K562 (cell line): ENCODE measurements around the gene FANCC. TPM values are rescaled to one million over a fixed set of nuclear protein-coding genes. Genes with fewer than 3 reads are reported as not detected.
A peak's percentile ranks its signal among the peaks of the same experiment; 100 is the strongest.

ENCODE experiments used
- CBFA2T2 ChIP-seq: fragments of 450-650 bp; conservative IDR thresholded peaks from 2 replicates; pipeline ENCODE4 v1.6.1; 2017; ENCODE audit warnings: mild to moderate bottlenecking
- CCNT2 ChIP-seq: IDR thresholded peaks from 2 replicates; pipeline ENCODE4 v1.6.1; 2011; ENCODE audit warnings: borderline replicate concordance, low read depth, mild to moderate bottlenecking, moderate library complexity, mixed read lengths, low read length; ENCODE audit not compliant: insufficient read length; ENCODE audit errors: extremely low read depth
- CEBPB ChIP-seq: fragments of 450-650 bp; IDR thresholded peaks from 2 replicates; pipeline ENCODE4 v1.6.1; 2016; ENCODE audit warnings: missing genetic modification characterization, missing compliant biosample characterization
- CEBPZ ChIP-seq: fragments of 150-350 bp; IDR thresholded peaks from 2 replicates; pipeline ENCODE4 v1.6.1; 2014; ENCODE audit warnings: low read depth, mild to moderate bottlenecking, low read length, borderline replicate concordance
- DEAF1 ChIP-seq: fragments of 450-650 bp; formaldehyde crosslinking; IDR thresholded peaks from 2 replicates; pipeline ENCODE4 v1.4.0; 2020; ENCODE audit warnings: mild to moderate bottlenecking, moderate library complexity
- ERF ChIP-seq: fragments of 450-650 bp; formaldehyde crosslinking; IDR thresholded peaks from 2 replicates; pipeline ENCODE4 v1.4.0; 2020; ENCODE audit warnings: mild to moderate bottlenecking, mixed read lengths
- FOSL1 ChIP-seq: fragments of 200-800 bp; sonication (Bioruptor generic); conservative IDR thresholded peaks from 2 replicates; pipeline ENCODE4 v1.6.1; 2016; ENCODE audit warnings: missing genetic modification characterization, missing compliant biosample characterization
- GTF2A2 ChIP-seq: IDR thresholded peaks from 2 replicates; pipeline ENCODE4 v1.6.1; 2016; ENCODE audit warnings: mild to moderate bottlenecking, missing genetic modification characterization, missing compliant biosample characterization
- HDAC2 ChIP-seq: fragments of 450-650 bp; IDR thresholded peaks from 2 replicates; pipeline ENCODE4 v1.6.1; 2016; ENCODE audit warnings: mild to moderate bottlenecking
- HNRNPK ChIP-seq: fragments of 200-400 bp; formaldehyde crosslinking; IDR thresholded peaks from one replicate; pipeline ENCODE4 v1.6.1; 2018; ENCODE audit warnings: mild to moderate bottlenecking, low read depth, low read length; ENCODE audit not compliant: poor library complexity, severe bottlenecking
- ID3 ChIP-seq, 2 experiments: fragments of 250-450 bp in 1 of 2; fragments of 450-650 bp in 1 of 2; sonication (Bioruptor Pico) in 1 of 2; IDR thresholded peaks; 2 replicates each; pipeline versions ENCODE4 v1.6.1 to v1.8.0; 2016 to 2021; ENCODE audit warnings: mild to moderate bottlenecking in 2 of 2, moderate library complexity in 2 of 2, missing compliant biosample characterization in 1 of 2, missing genetic modification characterization in 1 of 2
- KLF13 ChIP-seq: fragments of 450-650 bp; IDR thresholded peaks from 2 replicates; pipeline ENCODE4 v1.6.1; 2016; ENCODE audit warnings: missing genetic modification characterization, low read depth, mild to moderate bottlenecking, missing compliant biosample characterization, moderate library complexity, borderline replicate concordance
- NCOA2 ChIP-seq, 2 experiments: fragments of 450-650 bp; IDR thresholded peaks; 2 replicates each; pipeline ENCODE4 v1.6.1; 2018; ENCODE audit warnings: mild to moderate bottlenecking in 2 of 2, moderate library complexity in 1 of 2; ENCODE audit not compliant: partially characterized antibody in 2 of 2
- RFX7 ChIP-seq: fragments of 250-450 bp; sonication (Bioruptor Pico); IDR thresholded peaks from 2 replicates; pipeline ENCODE4 v1.5.1; 2021; ENCODE audit warnings: mild to moderate bottlenecking
- TEAD4 ChIP-seq, 2 experiments: sonication (generic) in 1 of 2; formaldehyde crosslinking in 1 of 2; IDR thresholded peaks; 2 replicates each; pipeline versions ENCODE4 v1.6.1 to v1.8.0; 2012 to 2022; ENCODE audit warnings: borderline replicate concordance in 1 of 2, inconsistent platforms in 1 of 2, low read length in 1 of 2, mild to moderate bottlenecking in 1 of 2, missing genetic modification reagents in 1 of 2
- THRAP3 ChIP-seq: fragments of 450-650 bp; IDR thresholded peaks from 2 replicates; pipeline ENCODE4 v1.6.1; 2016; ENCODE audit warnings: mild to moderate bottlenecking, inconsistent platforms, borderline replicate concordance
- ZBTB17 ChIP-seq: fragments of 450-650 bp; formaldehyde crosslinking; IDR thresholded peaks from 2 replicates; pipeline ENCODE4 v1.4.0; 2020; ENCODE audit warnings: mild to moderate bottlenecking
- ZBTB8A ChIP-seq: fragments of 450-650 bp; IDR thresholded peaks from 2 replicates; pipeline ENCODE4 v1.6.1; 2018; ENCODE audit warnings: mild to moderate bottlenecking, moderate library complexity; ENCODE audit not compliant: partially characterized antibody
- ZNF217 ChIP-seq: sonication (generic); formaldehyde crosslinking; IDR thresholded peaks from 2 replicates; pipeline ENCODE4 v1.8.0; 2022; ENCODE audit warnings: mild to moderate bottlenecking, missing genetic modification reagents
- ZNF263 ChIP-seq: sonication (generic); formaldehyde crosslinking; IDR thresholded peaks from 2 replicates; pipeline ENCODE4 v1.8.0; 2022; ENCODE audit warnings: mild to moderate bottlenecking, missing genetic modification reagents, borderline replicate concordance
- polyA plus RNA-seq, 8 experiments: library from polyadenylated mRNA; depleted of rRNA in 4 of 8; stranded (reverse) in 5 of 8; unstranded in 3 of 8; fragments of >200 nt; fragmentation: Nextera tagmentation in 2 of 8; fragmentation: Illumina TruSeq in 1 of 8; extraction: Ambion mirVana in 2 of 8; extraction: Trizol in 1 of 8; gene quantifications; 2 replicates each; pipeline versions ENCODE4 v1.2.1 to v1.2.3, GENCODE V29; 2011 to 2014; ENCODE audit warnings: inconsistent platforms in 1 of 8, missing spikeins in 1 of 8
- total RNA-seq, 7 experiments: library from RNA; depleted of rRNA in 6 of 7; stranded (reverse); fragments of >200 nt in 6 of 7; fragmentation: Illumina TruSeq in 2 of 7; extraction: Trizol in 2 of 7; gene quantifications; 2 replicates each; pipeline versions ENCODE4 v1.2.1 to v1.2.3, GENCODE V29; 2011 to 2021; ENCODE audit warnings: low replicate concordance in 1 of 7
- TF ChIP-seq, protein P1 (sequence below): IDR thresholded peaks from 2 replicates; pipeline ENCODE4 v1.6.1; 2012; ENCODE audit warnings: low read depth, low read length, improper control_type of control experiment, borderline replicate concordance

Gene FANCC
- total and polyA plus RNA-seq, 9 of the 15 experiments (the other 6 are each of a cell fraction or from before 2014, with no cell fraction given): 4.6 to 18.4 (median 14.2) TPM

DNA sequence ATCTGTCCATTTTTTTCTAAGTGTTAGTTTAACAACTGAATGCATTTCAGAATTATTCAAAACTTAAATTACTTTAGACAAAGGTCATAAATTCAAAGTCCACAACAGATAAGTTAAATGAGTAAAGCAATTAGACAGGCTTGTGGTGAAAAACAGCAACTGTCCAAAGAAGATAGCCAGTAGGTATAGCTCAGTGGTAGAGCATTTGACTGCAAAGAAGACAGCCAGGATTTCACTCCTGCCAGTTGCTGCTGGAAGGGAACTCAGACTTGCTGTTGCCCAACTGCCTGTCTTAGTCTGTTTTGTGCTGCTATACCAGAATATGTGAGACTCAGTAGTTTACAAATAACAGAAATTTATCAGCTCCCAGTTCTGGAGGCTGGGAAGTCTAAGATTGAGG lies 10.0 kb downstream of the FANCC start (continued):
- TF ChIP-seq, protein P1, sequence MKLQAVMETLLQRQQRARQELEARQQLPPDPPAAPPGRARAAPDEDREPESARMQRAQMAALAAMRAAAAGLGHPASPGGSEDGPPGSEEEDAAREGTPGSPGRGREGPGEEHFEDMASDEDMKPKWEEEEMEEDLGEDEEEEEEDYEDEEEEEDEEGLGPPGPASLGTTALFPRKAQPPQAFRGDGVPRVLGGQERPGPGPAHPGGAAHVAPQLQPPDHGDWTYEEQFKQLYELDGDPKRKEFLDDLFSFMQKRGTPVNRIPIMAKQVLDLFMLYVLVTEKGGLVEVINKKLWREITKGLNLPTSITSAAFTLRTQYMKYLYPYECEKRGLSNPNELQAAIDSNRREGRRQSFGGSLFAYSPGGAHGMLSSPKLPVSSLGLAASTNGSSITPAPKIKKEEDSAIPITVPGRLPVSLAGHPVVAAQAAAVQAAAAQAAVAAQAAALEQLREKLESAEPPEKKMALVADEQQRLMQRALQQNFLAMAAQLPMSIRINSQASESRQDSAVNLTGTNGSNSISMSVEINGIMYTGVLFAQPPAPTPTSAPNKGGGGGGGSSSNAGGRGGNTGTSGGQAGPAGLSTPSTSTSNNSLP: peak; percentile 39; the same call in 1 of the 2 replicates
- TF ChIP-seq ZNF263 (CRISPR knock-in tag) (no peak), HNRNPK (no peak), TEAD4 (IDR thresholded peaks at IDR 0.05; ENCODE audit: low read length) (peak; percentile 82), TEAD4 (CRISPR knock-in tag; IDR thresholded peaks at IDR 0.05; ENCODE audit: borderline replicate concordance) (no peak), NCOA2 (IDR thresholded peaks at IDR 0.05; ENCODE audit: partially characterized antibody in 2 of 2) (no peak), ID3 (CRISPR knock-in tag; IDR thresholded peaks at IDR 0.05) (no peak), ID3 (tag; IDR thresholded peaks at IDR 0.05) (peak; percentile 76), FOSL1 (tag) (no peak; the same call in 1 of the 2 replicates), CEBPB (peak; percentile 53; the same call in 1 of the 2 replicates), DEAF1 (CRISPR knock-in tag) (no peak), ZBTB17 (CRISPR knock-in tag) (no peak), GTF2A2 (no peak), CBFA2T2 (peak; percentile 25; the same call in 1 of the 2 replicates), HDAC2 (no peak), RFX7 (CRISPR knock-in tag) (no peak), ERF (CRISPR knock-in tag) (no peak), CCNT2 (peak; percentile 30), CEBPZ (no peak), ZBTB8A (no peak), ZNF217 (CRISPR knock-in tag) (no peak), THRAP3 (no peak), KLF13 (tag) (no peak)
